ENCODE data around the gene MGME1. TPM values are rescaled to one million over a fixed set of nuclear protein-coding genes. Genes with fewer than 3 reads are reported as not detected.

Gene MGME1
- total RNA-seq, 1 experiment from 2014 or later = 56.0 TPM

GRCh38 chr20:17957505-17958363 is 11.1 kb upstream of the MGME1 start:
- Mint-ChIP-seq H3K4me1 (peaks cover 57% of the 10 kb centered on the region), H3K4me3 (no peak overlapping the region), H3K27ac (peak overlapping the region; percentile 2; the same call in 1 of the 2 replicates), H3K9me3 (no peaks in the 10 kb centered on the region), H3K27me3 (ENCODE audit: low read depth) (no peaks in the 10 kb centered on the region), H3K36me3 (peaks cover 50% of the 10 kb centered on the region)
- no peak for DNase-seq (ENCODE audit: low spot score)
- CTCF ChIA-PET = interaction anchor here (0.7 to 2.2 kb wide), 5 partner anchors 14 to 303 kb away, joined by 3 to 10 read pairs (median 5); no protein-coding TSS in a partner anchor
- ATAC-seq = no peak
- POLR2A ChIA-PET = interaction anchor here (0.7 to 0.9 kb wide), 2 partner anchors 15 to 388 kb away, joined by 4 to 6 read pairs; partner anchors contain the start of gene DSTN
- TF ChIP-seq ATF1 (CRISPR knock-in tag; IDR thresholded peaks at IDR 0.05) = no peak
- TF ChIP-seq, protein P1, sequence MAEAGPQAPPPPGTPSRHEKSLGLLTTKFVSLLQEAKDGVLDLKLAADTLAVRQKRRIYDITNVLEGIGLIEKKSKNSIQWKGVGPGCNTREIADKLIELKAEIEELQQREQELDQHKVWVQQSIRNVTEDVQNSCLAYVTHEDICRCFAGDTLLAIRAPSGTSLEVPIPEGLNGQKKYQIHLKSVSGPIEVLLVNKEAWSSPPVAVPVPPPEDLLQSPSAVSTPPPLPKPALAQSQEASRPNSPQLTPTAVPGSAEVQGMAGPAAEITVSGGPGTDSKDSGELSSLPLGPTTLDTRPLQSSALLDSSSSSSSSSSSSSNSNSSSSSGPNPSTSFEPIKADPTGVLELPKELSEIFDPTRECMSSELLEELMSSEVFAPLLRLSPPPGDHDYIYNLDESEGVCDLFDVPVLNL (CRISPR knock-in tag; IDR thresholded peaks at IDR 0.05; ENCODE audit: borderline replicate concordance, low read depth) = no peak
- no peak for TF ChIP-seq FOXP4 (CRISPR knock-in tag; IDR thresholded peaks at IDR 0.05)
- TF ChIP-seq, protein P2, sequence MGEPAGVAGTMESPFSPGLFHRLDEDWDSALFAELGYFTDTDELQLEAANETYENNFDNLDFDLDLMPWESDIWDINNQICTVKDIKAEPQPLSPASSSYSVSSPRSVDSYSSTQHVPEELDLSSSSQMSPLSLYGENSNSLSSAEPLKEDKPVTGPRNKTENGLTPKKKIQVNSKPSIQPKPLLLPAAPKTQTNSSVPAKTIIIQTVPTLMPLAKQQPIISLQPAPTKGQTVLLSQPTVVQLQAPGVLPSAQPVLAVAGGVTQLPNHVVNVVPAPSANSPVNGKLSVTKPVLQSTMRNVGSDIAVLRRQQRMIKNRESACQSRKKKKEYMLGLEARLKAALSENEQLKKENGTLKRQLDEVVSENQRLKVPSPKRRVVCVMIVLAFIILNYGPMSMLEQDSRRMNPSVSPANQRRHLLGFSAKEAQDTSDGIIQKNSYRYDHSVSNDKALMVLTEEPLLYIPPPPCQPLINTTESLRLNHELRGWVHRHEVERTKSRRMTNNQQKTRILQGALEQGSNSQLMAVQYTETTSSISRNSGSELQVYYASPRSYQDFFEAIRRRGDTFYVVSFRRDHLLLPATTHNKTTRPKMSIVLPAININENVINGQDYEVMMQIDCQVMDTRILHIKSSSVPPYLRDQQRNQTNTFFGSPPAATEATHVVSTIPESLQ (CRISPR knock-in tag; IDR thresholded peaks at IDR 0.05) = no peak
- TF ChIP-seq, protein P3, sequence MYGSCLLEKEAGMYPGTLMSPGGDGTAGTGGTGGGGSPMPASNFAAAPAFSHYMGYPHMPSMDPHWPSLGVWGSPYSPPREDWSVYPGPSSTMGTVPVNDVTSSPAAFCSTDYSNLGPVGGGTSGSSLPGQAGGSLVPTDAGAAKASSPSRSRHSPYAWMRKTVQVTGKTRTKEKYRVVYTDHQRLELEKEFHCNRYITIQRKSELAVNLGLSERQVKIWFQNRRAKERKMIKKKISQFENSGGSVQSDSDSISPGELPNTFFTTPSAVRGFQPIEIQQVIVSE (CRISPR knock-in tag; IDR thresholded peaks at IDR 0.05; ENCODE audit: borderline replicate concordance) = no peak
- TF ChIP-seq, protein P4, sequence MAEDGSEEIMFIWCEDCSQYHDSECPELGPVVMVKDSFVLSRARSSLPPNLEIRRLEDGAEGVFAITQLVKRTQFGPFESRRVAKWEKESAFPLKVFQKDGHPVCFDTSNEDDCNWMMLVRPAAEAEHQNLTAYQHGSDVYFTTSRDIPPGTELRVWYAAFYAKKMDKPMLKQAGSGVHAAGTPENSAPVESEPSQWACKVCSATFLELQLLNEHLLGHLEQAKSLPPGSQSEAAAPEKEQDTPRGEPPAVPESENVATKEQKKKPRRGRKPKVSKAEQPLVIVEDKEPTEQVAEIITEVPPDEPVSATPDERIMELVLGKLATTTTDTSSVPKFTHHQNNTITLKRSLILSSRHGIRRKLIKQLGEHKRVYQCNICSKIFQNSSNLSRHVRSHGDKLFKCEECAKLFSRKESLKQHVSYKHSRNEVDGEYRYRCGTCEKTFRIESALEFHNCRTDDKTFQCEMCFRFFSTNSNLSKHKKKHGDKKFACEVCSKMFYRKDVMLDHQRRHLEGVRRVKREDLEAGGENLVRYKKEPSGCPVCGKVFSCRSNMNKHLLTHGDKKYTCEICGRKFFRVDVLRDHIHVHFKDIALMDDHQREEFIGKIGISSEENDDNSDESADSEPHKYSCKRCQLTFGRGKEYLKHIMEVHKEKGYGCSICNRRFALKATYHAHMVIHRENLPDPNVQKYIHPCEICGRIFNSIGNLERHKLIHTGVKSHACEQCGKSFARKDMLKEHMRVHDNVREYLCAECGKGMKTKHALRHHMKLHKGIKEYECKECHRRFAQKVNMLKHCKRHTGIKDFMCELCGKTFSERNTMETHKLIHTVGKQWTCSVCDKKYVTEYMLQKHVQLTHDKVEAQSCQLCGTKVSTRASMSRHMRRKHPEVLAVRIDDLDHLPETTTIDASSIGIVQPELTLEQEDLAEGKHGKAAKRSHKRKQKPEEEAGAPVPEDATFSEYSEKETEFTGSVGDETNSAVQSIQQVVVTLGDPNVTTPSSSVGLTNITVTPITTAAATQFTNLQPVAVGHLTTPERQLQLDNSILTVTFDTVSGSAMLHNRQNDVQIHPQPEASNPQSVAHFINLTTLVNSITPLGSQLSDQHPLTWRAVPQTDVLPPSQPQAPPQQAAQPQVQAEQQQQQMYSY (CRISPR knock-in tag; IDR thresholded peaks at IDR 0.05) = no peak
- no peak for TF ChIP-seq MYBL2 (CRISPR knock-in tag; IDR thresholded peaks at IDR 0.05)
- no peak for TF ChIP-seq MAX (CRISPR knock-in tag; IDR thresholded peaks at IDR 0.05)
- no peak for TF ChIP-seq NFATC4 (CRISPR knock-in tag; IDR thresholded peaks at IDR 0.05)
- no peak for TF ChIP-seq NR2C2 (CRISPR knock-in tag; IDR thresholded peaks at IDR 0.05)
- TF ChIP-seq, protein P5, sequence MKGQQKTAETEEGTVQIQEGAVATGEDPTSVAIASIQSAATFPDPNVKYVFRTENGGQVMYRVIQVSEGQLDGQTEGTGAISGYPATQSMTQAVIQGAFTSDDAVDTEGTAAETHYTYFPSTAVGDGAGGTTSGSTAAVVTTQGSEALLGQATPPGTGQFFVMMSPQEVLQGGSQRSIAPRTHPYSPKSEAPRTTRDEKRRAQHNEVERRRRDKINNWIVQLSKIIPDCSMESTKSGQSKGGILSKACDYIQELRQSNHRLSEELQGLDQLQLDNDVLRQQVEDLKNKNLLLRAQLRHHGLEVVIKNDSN (CRISPR knock-in tag; IDR thresholded peaks at IDR 0.05) = no peak
- no peak for TF ChIP-seq TCF7 (CRISPR knock-in tag; IDR thresholded peaks at IDR 0.05; ENCODE audit: low read depth)
- no peak for TF ChIP-seq CREB1 (CRISPR knock-in tag; IDR thresholded peaks at IDR 0.05)
- no peak for TF ChIP-seq MXD4 (CRISPR knock-in tag; IDR thresholded peaks at IDR 0.05; ENCODE audit: borderline replicate concordance)
- no peak for TF ChIP-seq GTF2I (CRISPR knock-in tag; conservative IDR thresholded peaks at IDR 0.05)
